ENCODE data around the gene SNAPIN. TPM values are rescaled to one million over a fixed set of nuclear protein-coding genes. Genes with fewer than 3 reads are reported as not detected.

SNAPIN gene
- polyA plus RNA-seq, 3 donors, result 30.7 to 141 (median 135) TPM

DNA sequence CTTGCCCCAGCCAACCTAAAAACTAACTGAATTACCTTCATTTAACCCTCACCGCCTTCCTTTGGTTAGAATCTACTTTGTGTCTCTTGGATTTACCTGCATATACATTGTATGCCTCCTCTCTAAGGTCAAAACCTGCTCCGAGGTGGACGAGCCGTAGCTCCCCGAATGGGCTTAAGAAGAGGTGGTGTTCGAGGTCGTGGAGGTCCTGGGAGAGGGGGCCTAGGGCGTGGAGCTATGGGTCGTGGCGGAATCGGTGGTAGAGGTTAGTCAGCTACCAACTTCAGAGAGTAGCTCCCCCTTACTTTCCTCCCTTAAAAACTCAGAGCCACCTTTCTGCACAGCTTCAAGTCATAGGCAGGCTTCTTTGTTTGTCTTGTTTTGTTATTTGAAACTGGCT is 15.4 kb upstream of the SNAPIN start:
- no peak overlapping the region for H3K27ac ChIP-seq (ENCODE audit: low read depth in 1 of 2, low read length in 2 of 2)
- H3K27me3 ChIP-seq (ENCODE audit: control insufficient read depth in 2 of 2, insufficient read depth in 2 of 2, low read length in 2 of 2), result no peaks in the 10 kb centered on the region
- Mint-ChIP-seq H3K9me3 (peaks cover 0 to 2% (median 0%) of the 10 kb centered on the region in 7 donors), H3K27ac (peak overlapping the region in 3 of 7 donors; percentile 20 to 55 (median 22)), H3K36me3 (peaks cover 77 to 86% of the 10 kb centered on the region in 2 donors), H3K4me1 (peaks cover 39% of the 10 kb centered on the region), H3K4me3 (no peak overlapping the region), H3K27me3 (ENCODE audit: low read depth in 3 of 3) (peaks cover 0 to 2% (median 0%) of the 10 kb centered on the region in 3 donors)
- peaks cover 28 to 34% of the 10 kb centered on the region in 2 donors for H3K4me1 ChIP-seq (ENCODE audit: control insufficient read depth in 1 of 2, insufficient read depth in 2 of 2, low read length in 2 of 2)
- no peak overlapping the region for H2AFZ ChIP-seq (ENCODE audit: insufficient read depth, low read depth, low read length, poor library complexity, severe bottlenecking)
- H3K4me3 ChIP-seq (replicated peaks in 1 of 3; ENCODE audit: low read depth in 2 of 3, low read length in 3 of 3), result no peak overlapping the region
- H3K79me2 ChIP-seq (ENCODE audit: insufficient read depth, low read length), result peaks cover 77% of the 10 kb centered on the region
- TF ChIP-seq, protein P1, sequence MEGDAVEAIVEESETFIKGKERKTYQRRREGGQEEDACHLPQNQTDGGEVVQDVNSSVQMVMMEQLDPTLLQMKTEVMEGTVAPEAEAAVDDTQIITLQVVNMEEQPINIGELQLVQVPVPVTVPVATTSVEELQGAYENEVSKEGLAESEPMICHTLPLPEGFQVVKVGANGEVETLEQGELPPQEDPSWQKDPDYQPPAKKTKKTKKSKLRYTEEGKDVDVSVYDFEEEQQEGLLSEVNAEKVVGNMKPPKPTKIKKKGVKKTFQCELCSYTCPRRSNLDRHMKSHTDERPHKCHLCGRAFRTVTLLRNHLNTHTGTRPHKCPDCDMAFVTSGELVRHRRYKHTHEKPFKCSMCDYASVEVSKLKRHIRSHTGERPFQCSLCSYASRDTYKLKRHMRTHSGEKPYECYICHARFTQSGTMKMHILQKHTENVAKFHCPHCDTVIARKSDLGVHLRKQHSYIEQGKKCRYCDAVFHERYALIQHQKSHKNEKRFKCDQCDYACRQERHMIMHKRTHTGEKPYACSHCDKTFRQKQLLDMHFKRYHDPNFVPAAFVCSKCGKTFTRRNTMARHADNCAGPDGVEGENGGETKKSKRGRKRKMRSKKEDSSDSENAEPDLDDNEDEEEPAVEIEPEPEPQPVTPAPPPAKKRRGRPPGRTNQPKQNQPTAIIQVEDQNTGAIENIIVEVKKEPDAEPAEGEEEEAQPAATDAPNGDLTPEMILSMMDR (IDR thresholded peaks at IDR 0.05), result no peak
- peaks cover 69% of the 10 kb centered on the region for H4K20me1 ChIP-seq (ENCODE audit: insufficient read depth, low read length)
- 100% methylated on average over 1 of the region's 11 CpGs for whole genome bisulfite sequencing (ENCODE audit: insufficient coverage)
- no peak overlapping the region for H3K9ac ChIP-seq (ENCODE audit: insufficient read depth, low read length, poor library complexity, severe bottlenecking)
- no peak overlapping the region for H3K4me2 ChIP-seq (replicated peaks; ENCODE audit: extremely low read depth, low read length, poor library complexity, severe bottlenecking)
- no peak for DNase-seq
- no peaks in the 10 kb centered on the region for H3K9me3 ChIP-seq (replicated peaks in 1 of 2; ENCODE audit: control insufficient read depth in 1 of 2, insufficient read depth in 1 of 2, low read length in 2 of 2)
- intact Hi-C loops (cut with micrococcal nuclease), result no loop called here
- H3K36me3 ChIP-seq (replicated peaks in 1 of 2; ENCODE audit: control insufficient read depth in 1 of 2, insufficient read depth in 2 of 2, low read length in 2 of 2), result peaks cover 76 to 83% of the 10 kb centered on the region in 2 donors

DNA sequence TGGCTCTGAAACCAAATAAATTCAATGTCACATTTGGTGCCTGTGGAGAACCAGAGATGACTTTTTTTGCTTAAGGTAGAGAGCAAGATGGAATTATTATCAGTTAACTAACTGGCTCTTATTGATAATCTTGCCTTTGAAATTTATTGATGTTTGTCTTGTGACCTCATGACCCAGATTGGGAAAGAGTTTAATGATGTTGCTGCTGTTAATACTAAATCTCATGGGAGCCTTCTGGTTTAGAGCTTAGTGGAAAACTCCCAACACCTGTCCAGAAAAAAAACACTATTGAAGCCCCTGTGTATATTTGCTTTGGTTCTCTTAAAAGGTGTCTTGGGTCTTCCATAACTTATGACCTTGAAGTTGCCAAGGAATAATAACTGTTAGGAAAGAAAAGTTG is 14.7 kb upstream of the SNAPIN start:
- H3K4me1 Mint-ChIP-seq, result peaks cover 41% of the 10 kb centered on the region
- intact Hi-C loops (cut with micrococcal nuclease), result no loop called here

More for the DNA sequence above, 14.7 kb upstream of the SNAPIN start:
- H3K27ac ChIP-seq (ENCODE audit: low read depth in 1 of 2, low read length in 2 of 2), result peak overlapping the region in 1 of 2 donors; percentile 52
- H2AFZ ChIP-seq (ENCODE audit: insufficient read depth, low read depth, low read length, poor library complexity, severe bottlenecking), result no peak overlapping the region
- no peak for DNase-seq
- Mint-ChIP-seq H3K36me3 (peaks cover 71 to 79% of the 10 kb centered on the region in 2 donors), H3K9me3 (peaks cover 0 to 2% (median 0%) of the 10 kb centered on the region in 7 donors), H3K4me3 (no peak overlapping the region), H3K27me3 (ENCODE audit: low read depth in 3 of 3) (peaks cover 0 to 2% (median under 1%) of the 10 kb centered on the region in 3 donors), H3K27ac (peak overlapping the region in 2 of 7 donors; percentile 27 to 69)
- H3K27me3 ChIP-seq (ENCODE audit: control insufficient read depth in 2 of 2, insufficient read depth in 2 of 2, low read length in 2 of 2), result no peaks in the 10 kb centered on the region
- TF ChIP-seq, protein P1 (IDR thresholded peaks at IDR 0.05), result no peak
- no peak overlapping the region for H3K4me3 ChIP-seq (replicated peaks in 1 of 3; ENCODE audit: low read depth in 2 of 3, low read length in 3 of 3)
- H3K4me2 ChIP-seq (replicated peaks; ENCODE audit: extremely low read depth, low read length, poor library complexity, severe bottlenecking), result no peak overlapping the region
- H3K79me2 ChIP-seq (ENCODE audit: insufficient read depth, low read length), result peaks cover 70% of the 10 kb centered on the region
- peaks cover 69 to 76% of the 10 kb centered on the region in 2 donors for H3K36me3 ChIP-seq (replicated peaks in 1 of 2; ENCODE audit: control insufficient read depth in 1 of 2, insufficient read depth in 2 of 2, low read length in 2 of 2)
- H3K4me1 ChIP-seq (ENCODE audit: control insufficient read depth in 1 of 2, insufficient read depth in 2 of 2, low read length in 2 of 2), result peaks cover 29 to 35% of the 10 kb centered on the region in 2 donors
- H3K9ac ChIP-seq (ENCODE audit: insufficient read depth, low read length, poor library complexity, severe bottlenecking), result no peak overlapping the region
- peaks cover 66% of the 10 kb centered on the region for H4K20me1 ChIP-seq (ENCODE audit: insufficient read depth, low read length)
- no peaks in the 10 kb centered on the region for H3K9me3 ChIP-seq (replicated peaks in 1 of 2; ENCODE audit: control insufficient read depth in 1 of 2, insufficient read depth in 1 of 2, low read length in 2 of 2)
